Suprapubic skin (tissue), 3 donors: ENCODE measurements around the gene WRAP53.

Experiments
- EP300 ChIP-seq: sonication (generic); formaldehyde crosslinking; IDR thresholded peaks from one replicate; pipeline ENCODE4 v1.6.1; 2017; ENCODE audit warnings: antibody characterized with exemption
- POLR2A ChIP-seq, 2 donors: fragments of 450-650 bp; IDR thresholded peaks; one replicate each; pipeline ENCODE4 v1.6.1; 2017; ENCODE audit warnings: antibody characterized with exemption in 2 of 2, mild to moderate bottlenecking in 2 of 2, moderate library complexity in 2 of 2
- TF ChIP-seq, protein P1 (sequence below), 2 donors: fragments of 200-600 bp in 1 of 2; fragments of 450-650 bp in 1 of 2; sonication (generic) in 1 of 2; IDR thresholded peaks; one replicate each; pipeline ENCODE4 v1.5.1; 2016 to 2019; ENCODE audit warnings: antibody characterized with exemption in 2 of 2, mild to moderate bottlenecking in 1 of 2, moderate library complexity in 1 of 2

DNA sequence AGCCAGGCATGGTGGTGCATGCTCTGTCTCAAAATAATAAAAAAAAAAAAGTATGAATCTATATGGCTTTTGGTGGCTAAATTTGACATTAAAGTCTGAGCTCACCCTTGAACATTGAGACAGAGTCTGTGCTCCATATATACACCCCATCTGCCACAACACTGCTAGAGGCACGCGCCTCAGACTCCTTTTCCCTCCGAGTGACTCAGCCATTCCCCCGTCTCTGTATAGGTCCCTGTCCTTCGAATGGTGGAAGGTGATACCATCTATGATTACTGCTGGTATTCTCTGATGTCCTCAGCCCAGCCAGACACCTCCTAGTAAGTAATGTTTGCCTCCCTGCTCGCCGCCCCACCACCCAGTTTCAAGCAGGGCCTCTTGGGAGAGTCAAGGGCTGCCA, 12.2 kb downstream of the WRAP53 start:
- TF ChIP-seq, protein P1, sequence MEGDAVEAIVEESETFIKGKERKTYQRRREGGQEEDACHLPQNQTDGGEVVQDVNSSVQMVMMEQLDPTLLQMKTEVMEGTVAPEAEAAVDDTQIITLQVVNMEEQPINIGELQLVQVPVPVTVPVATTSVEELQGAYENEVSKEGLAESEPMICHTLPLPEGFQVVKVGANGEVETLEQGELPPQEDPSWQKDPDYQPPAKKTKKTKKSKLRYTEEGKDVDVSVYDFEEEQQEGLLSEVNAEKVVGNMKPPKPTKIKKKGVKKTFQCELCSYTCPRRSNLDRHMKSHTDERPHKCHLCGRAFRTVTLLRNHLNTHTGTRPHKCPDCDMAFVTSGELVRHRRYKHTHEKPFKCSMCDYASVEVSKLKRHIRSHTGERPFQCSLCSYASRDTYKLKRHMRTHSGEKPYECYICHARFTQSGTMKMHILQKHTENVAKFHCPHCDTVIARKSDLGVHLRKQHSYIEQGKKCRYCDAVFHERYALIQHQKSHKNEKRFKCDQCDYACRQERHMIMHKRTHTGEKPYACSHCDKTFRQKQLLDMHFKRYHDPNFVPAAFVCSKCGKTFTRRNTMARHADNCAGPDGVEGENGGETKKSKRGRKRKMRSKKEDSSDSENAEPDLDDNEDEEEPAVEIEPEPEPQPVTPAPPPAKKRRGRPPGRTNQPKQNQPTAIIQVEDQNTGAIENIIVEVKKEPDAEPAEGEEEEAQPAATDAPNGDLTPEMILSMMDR (IDR thresholded peaks at IDR 0.05), result no peak
- TF ChIP-seq POLR2A (IDR thresholded peaks at IDR 0.05) (no peak), EP300 (no peak)
